Transverse colon (tissue), 4 donors: ENCODE results near the gene ATF6. TPM values are rescaled to one million over a fixed set of nuclear protein-coding genes. Genes with fewer than 3 reads are reported as not detected.

Experiments
- DNase-seq: peaks from one replicate; pipeline ENCODE4 v3.0.0-alpha.2; 2019
- H3K27ac ChIP-seq, 4 donors: fragments of 200-600 bp; sonication (generic); 2 replicates each; pipeline ENCODE4 v1.5.1; 2016 to 2018; ENCODE audit warnings: inconsistent platforms in 4 of 4
- H3K27me3 ChIP-seq: fragments of 200-600 bp; sonication (generic); 2 replicates; pipeline ENCODE4 v1.5.1; 2017; ENCODE audit warnings: inconsistent platforms
- H3K36me3 ChIP-seq, 4 donors: fragments of 200-600 bp; sonication (generic); 2 replicates each; pipeline ENCODE4 v1.5.1; 2017 to 2019; ENCODE audit warnings: inconsistent platforms in 4 of 4
- H3K4me1 ChIP-seq, 4 donors: fragments of 200-600 bp; sonication (generic); 2 replicates each; pipeline ENCODE4 v1.5.1; 2017 to 2020; ENCODE audit warnings: inconsistent platforms in 4 of 4
- H3K4me3 ChIP-seq, 4 donors: fragments of 200-600 bp; sonication (generic); 1 replicate in 1 of 4; 2 replicates in 3 of 4; pipeline versions ENCODE4 v1.5.1 to v1.6.1; 2017 to 2019; ENCODE audit warnings: inconsistent platforms in 4 of 4
- H3K9me3 ChIP-seq, 2 donors: fragments of 200-600 bp; sonication (generic); 2 replicates each; pipeline ENCODE4 v1.5.1; 2017 to 2019; ENCODE audit warnings: inconsistent platforms in 2 of 2
- EP300 ChIP-seq: sonication (generic); formaldehyde crosslinking; IDR thresholded peaks from one replicate; pipeline ENCODE4 v1.6.1; 2017; ENCODE audit warnings: antibody characterized with exemption, low read depth
- POLR2A ChIP-seq: fragments of 450-650 bp; IDR thresholded peaks from one replicate; pipeline ENCODE4 v1.6.1; 2016; ENCODE audit warnings: antibody characterized with exemption, mild to moderate bottlenecking, moderate library complexity
- POLR2AphosphoS5 ChIP-seq, 3 donors: sonication (generic); formaldehyde crosslinking; IDR thresholded peaks; one replicate each; pipeline ENCODE4 v1.6.1; 2016; ENCODE audit warnings: antibody characterized with exemption in 3 of 3
- WGBS, 2 donors: methylation state at CpG; one replicate each; pipeline ENCODE4 v1.1.5; 2018; ENCODE audit warnings: low coverage in 1 of 2; 5-methylcytosine and 5-hydroxymethylcytosine counted together
- in situ Hi-C, 4 donors: fragments of 200-750 bp; cut with MboI; loops; one replicate each; pipeline versions ENCODE4 v1.15.0 to v1.15.1; 2017; ENCODE audit warnings: low sequenced_read_pairs in 3 of 4, low pct_ligation_motif_present in 1 of 4, low pct_unique_long_range_greater_than_20kb in 1 of 4
- intact Hi-C: fragments of 100-400 bp; cut with DNase I; formaldehyde crosslinking; loops from one replicate; pipeline ENCODE4 v1.15.1; 2023; ENCODE audit warnings: low total_unique reads
- total RNA-seq, 4 donors: library from RNA; depleted of rRNA; stranded (reverse); fragments of >200 nt; gene quantifications; one replicate each; pipeline ENCODE4 v1.1.0, GENCODE V29; 2016
- TF ChIP-seq, protein P1 (sequence below), 5 experiments: fragments of 200-600 bp in 3 of 5; fragments of 450-650 bp in 2 of 5; sonication (generic) in 3 of 5; IDR thresholded peaks; 1 replicate in 2 of 5; 2 replicates in 3 of 5; pipeline ENCODE4 v1.5.1; 2016 to 2017; ENCODE audit warnings: antibody characterized with exemption in 5 of 5, inconsistent platforms in 3 of 5, mild to moderate bottlenecking in 2 of 5, moderate library complexity in 1 of 5

Gene ATF6
- total RNA-seq, 4 donors from 2014 or later, result 10.8 to 45.8 (median 23.0) TPM

DNA sequence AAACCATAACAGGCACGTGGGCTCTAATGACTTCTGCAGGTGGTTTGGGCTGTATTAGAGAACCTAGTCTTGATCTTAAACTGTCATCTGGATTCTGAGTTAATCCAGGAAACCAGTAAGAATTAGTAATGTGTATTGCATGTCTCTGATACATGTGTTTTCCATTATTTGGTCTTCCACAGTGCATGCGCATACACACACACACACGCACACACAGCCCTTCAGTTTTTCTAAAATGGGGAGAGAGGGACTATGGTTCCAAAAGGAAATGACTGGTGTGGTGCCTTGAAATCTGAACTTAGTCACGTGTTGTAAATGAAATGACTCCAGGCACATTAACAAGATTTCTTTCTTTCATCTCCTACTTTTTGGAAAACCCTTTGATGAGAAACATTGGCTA is 190.0 kb downstream of the ATF6 start:
- no peak for TF ChIP-seq POLR2AphosphoS5 (IDR thresholded peaks at IDR 0.05)
- no peak for TF ChIP-seq POLR2A
- no peak for TF ChIP-seq EP300
- TF ChIP-seq, protein P1, sequence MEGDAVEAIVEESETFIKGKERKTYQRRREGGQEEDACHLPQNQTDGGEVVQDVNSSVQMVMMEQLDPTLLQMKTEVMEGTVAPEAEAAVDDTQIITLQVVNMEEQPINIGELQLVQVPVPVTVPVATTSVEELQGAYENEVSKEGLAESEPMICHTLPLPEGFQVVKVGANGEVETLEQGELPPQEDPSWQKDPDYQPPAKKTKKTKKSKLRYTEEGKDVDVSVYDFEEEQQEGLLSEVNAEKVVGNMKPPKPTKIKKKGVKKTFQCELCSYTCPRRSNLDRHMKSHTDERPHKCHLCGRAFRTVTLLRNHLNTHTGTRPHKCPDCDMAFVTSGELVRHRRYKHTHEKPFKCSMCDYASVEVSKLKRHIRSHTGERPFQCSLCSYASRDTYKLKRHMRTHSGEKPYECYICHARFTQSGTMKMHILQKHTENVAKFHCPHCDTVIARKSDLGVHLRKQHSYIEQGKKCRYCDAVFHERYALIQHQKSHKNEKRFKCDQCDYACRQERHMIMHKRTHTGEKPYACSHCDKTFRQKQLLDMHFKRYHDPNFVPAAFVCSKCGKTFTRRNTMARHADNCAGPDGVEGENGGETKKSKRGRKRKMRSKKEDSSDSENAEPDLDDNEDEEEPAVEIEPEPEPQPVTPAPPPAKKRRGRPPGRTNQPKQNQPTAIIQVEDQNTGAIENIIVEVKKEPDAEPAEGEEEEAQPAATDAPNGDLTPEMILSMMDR (IDR thresholded peaks at IDR 0.05), result no peak
- in situ Hi-C loops (no loop called here), intact Hi-C loops (no loop called here)
- WGBS, 2 donors, result 91 to 100% methylated on average over 2 to 4 of the region's 4 CpGs
- H3K4me3 ChIP-seq, result no peak overlapping the region
- no peaks in the 10 kb centered on the region for H3K9me3 ChIP-seq
- H3K27ac ChIP-seq, result no peak overlapping the region
- H3K36me3 ChIP-seq, result peaks cover 0 to 8% (median 3%) of the 10 kb centered on the region in 4 donors
- H3K27me3 ChIP-seq, result no peaks in the 10 kb centered on the region
- DNase-seq, result no peak
- peaks cover 0 to 16% (median 10%) of the 10 kb centered on the region in 4 donors for H3K4me1 ChIP-seq

GRCh38 chr1:161956930-161957329 is 190.8 kb downstream of the ATF6 start:
- in situ Hi-C loops, result no loop called here
- no peak for DNase-seq
- 69 to 84% methylated on average over 2 to 3 of the region's 3 CpGs for WGBS, 2 donors
- no peak overlapping the region for H3K4me3 ChIP-seq
- intact Hi-C loops, result no loop called here
- peaks cover 0 to 22% (median 13%) of the 10 kb centered on the region in 4 donors for H3K4me1 ChIP-seq
- no peak for TF ChIP-seq POLR2A
- TF ChIP-seq EP300, result no peak
- TF ChIP-seq, protein P1 (IDR thresholded peaks at IDR 0.05), result no peak
- TF ChIP-seq POLR2AphosphoS5 (IDR thresholded peaks at IDR 0.05), result no peak
- H3K36me3 ChIP-seq, result peaks cover 0 to 8% (median 3%) of the 10 kb centered on the region in 4 donors
- no peaks in the 10 kb centered on the region for H3K9me3 ChIP-seq
- no peak overlapping the region for H3K27ac ChIP-seq
- H3K27me3 ChIP-seq, result no peaks in the 10 kb centered on the region

GRCh38 chr1:161958425-161958824 is 192.3 kb downstream of the ATF6 start:
- Histone ChIP-seq H3K36me3 (peaks cover 0 to 8% (median 3%) of the 10 kb centered on the region in 4 donors), H3K9me3 (no peaks in the 10 kb centered on the region), H3K27me3 (no peaks in the 10 kb centered on the region), H3K4me1 (peaks cover 0 to 31% (median 13%) of the 10 kb centered on the region in 4 donors), H3K27ac (no peak overlapping the region), H3K4me3 (no peak overlapping the region)
- 82 to 100% methylated on average over 1 to 7 of the region's 7 CpGs for WGBS, 2 donors
- no peak for DNase-seq
- in situ Hi-C loops (no loop called here), intact Hi-C loops (no loop called here)
- TF ChIP-seq EP300 (no peak), POLR2AphosphoS5 (IDR thresholded peaks at IDR 0.05) (no peak), POLR2A (no peak)
- TF ChIP-seq, protein P1 (IDR thresholded peaks at IDR 0.05), result no peak

DNA sequence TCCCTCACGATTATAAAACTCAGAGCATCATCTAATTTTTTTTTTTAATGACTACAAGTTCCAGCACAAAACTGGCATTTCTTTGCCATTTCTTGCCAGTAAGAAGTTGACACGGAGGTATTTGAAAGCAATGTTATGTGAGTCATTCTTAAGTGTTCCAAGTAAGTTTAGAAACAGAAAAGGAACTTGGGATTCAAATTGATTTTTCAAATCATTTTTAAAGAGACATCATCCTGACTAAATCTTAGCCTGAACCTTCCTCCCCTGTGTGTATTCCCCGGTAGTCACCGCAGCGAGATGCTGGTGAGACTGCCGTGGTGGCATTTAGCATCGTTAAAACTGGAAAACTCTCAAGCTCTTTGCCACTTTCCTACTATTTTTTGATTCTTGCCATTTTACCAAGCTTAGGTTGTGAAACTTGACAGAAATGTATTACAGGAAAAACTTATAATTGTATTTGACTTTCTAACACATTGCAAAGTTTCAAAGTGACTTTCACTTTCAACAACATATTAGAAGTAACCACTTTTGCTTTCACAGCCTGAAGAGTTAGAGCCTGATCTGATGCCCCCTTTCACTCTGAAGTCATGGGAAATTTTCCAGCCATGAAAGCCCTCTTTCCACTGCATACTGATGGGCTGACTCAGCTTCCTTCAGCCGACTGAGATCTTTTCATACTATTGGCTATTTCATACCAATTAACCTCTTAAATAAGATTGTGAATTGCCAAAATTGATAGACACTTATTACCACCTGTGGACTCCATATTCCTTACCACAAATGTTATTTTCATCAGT is 196.2 kb downstream of the ATF6 start:
- no peaks in the 10 kb centered on the region for H3K9me3 ChIP-seq
- H3K27me3 ChIP-seq, result no peaks in the 10 kb centered on the region
- H3K4me3 ChIP-seq, result peak overlapping the region in 1 of 4 donors; percentile 10
- 51 to 68% methylated on average over 5 to 8 of the region's 8 CpGs for WGBS, 2 donors
- TF ChIP-seq EP300 (no peak), POLR2A (no peak), POLR2AphosphoS5 (IDR thresholded peaks at IDR 0.05) (no peak)
- TF ChIP-seq, protein P1 (IDR thresholded peaks at IDR 0.05), result no peak
- peaks cover 0 to 8% (median 3%) of the 10 kb centered on the region in 4 donors for H3K36me3 ChIP-seq
- no peak for DNase-seq
- intact Hi-C loops, result no loop called here
- peaks cover 0 to 15% (median 3%) of the 10 kb centered on the region in 4 donors for H3K4me1 ChIP-seq
- in situ Hi-C loops, result no loop called here
- H3K27ac ChIP-seq, result peak overlapping the region; percentile 51 to 62 (median 57)
